Psoas muscle (tissue), 8 donors: ENCODE results near the gene AOPEP. TPM values are rescaled to one million over a fixed set of nuclear protein-coding genes. Genes with fewer than 3 reads are reported as not detected.

Source experiments
- ATAC-seq, 4 donors: fragments of 200-7000 bp; cut with Tn5 transposase; one replicate each; pipeline ENCODE4 v1.9.1; 2020; ENCODE audit warnings: moderate library complexity in 3 of 4, mild to moderate bottlenecking in 2 of 4
- DNase-seq, 2 donors: peaks; one replicate each; pipeline ENCODE4 v3.0.0-alpha.2; 2020
- H3K27ac ChIP-seq: fragments of 200-600 bp; one replicate; pipeline ENCODE4 v1.8.0; 2022
- H3K27me3 ChIP-seq, 3 donors: fragments of 200-600 bp in 1 of 3; one replicate each; pipeline versions ENCODE4 v1.6.1 to v1.8.0; 2013 to 2022; ENCODE audit warnings: low read length in 2 of 3, mild to moderate bottlenecking in 2 of 3, moderate library complexity in 1 of 3; ENCODE audit not compliant: insufficient read depth in 3 of 3
- H3K36me3 ChIP-seq, 2 donors: fragments of 200-600 bp in 1 of 2; one replicate each; pipeline versions ENCODE4 v1.6.1 to v1.8.0; 2013 to 2022; ENCODE audit warnings: low read depth in 1 of 2, mild to moderate bottlenecking in 1 of 2, moderate library complexity in 1 of 2; ENCODE audit not compliant: insufficient read depth in 1 of 2
- H3K4me1 ChIP-seq: fragments of 200-600 bp; one replicate; pipeline ENCODE4 v1.8.0; 2022
- H3K4me3 ChIP-seq: fragments of 200-600 bp; one replicate; pipeline ENCODE4 v1.8.0; 2022; ENCODE audit warnings: mild to moderate bottlenecking
- H3K9me3 ChIP-seq: fragments of 200-600 bp; one replicate; pipeline ENCODE4 v1.8.0; 2022
- CTCF ChIP-seq: fragments of 200-600 bp; IDR thresholded peaks from one replicate; pipeline ENCODE4 v1.8.0; 2022; ENCODE audit warnings: antibody characterized with exemption
- WGBS, 3 donors: extraction: QIAGEN DNeasy Blood & Tissue Kit; methylation state at CpG; one replicate each; pipeline versions ENCODE4 v1.1.6 to v1.1.7; 2013; 5-methylcytosine and 5-hydroxymethylcytosine counted together
- intact Hi-C, 2 donors: fragments of 100-400 bp; cut with DNase I; formaldehyde crosslinking; loops; one replicate each; pipeline versions ENCODE4 v1.11.0 to v1.14.2; 2022
- polyA plus RNA-seq, 3 donors: library from polyadenylated mRNA; stranded (reverse); fragments of 200-250 nt; gene quantifications; one replicate each; pipeline ENCODE4 v1.2.3, GENCODE V29; 2013
- total RNA-seq, 4 donors: library from RNA; stranded (reverse); fragmentation: NEBNext Ultra II Directional in 2 of 4; extraction: Animal tissue kit (Norgen Biotek cat#: 25700) in 2 of 4; gene quantifications; one replicate each; pipeline versions ENCODE4 v1.2.1 to v1.2.4, GENCODE V29; 2021 to 2023
- donor health status: healthy with polysubstance abuse.
- donor health status: DM: no; HTN: no; CAD: no; lungs with moderate emphysema.
- donor health status: Bipolar disorder and iron deficiency.
- donor health status: healthy.
- donor health status: DM: yes; HTN: yes; CAD: no.
- donor health status: DM: no; HTN: no; CAD: no.
- donor health status: DM: no; HTN: no; CAD: no.
- donor health status: DM: yes; HTN: yes; CAD: no.

AOPEP gene
- total and polyA plus RNA-seq, 7 donors: 46.4 to 96.9 (median 78.6) TPM

- no peaks in the 10 kb centered on the region for H3K36me3 ChIP-seq
- peaks cover 80% of the 10 kb centered on the region for H3K4me1 ChIP-seq
- no peaks in the 10 kb centered on the region for H3K27me3 ChIP-seq
- no peaks in the 10 kb centered on the region for H3K9me3 ChIP-seq
- ATAC-seq: no peak
- no peak for TF ChIP-seq CTCF
- intact Hi-C loops: loop anchor here in 1 of 2 donors (5.0 kb wide), 1 partner anchor 86 kb away; no protein-coding TSS in a partner anchor
- no peak for DNase-seq
- no peak overlapping the region for H3K4me3 ChIP-seq
- 39 to 80% (median 51%) methylated on average over 16 of the region's 16 CpGs for WGBS, 3 donors
- H3K27ac ChIP-seq: peak overlapping the region; percentile 89
Observed at GRCh38 chr9:95093586-95093985, 367.1 kb downstream of the AOPEP start.

DNA sequence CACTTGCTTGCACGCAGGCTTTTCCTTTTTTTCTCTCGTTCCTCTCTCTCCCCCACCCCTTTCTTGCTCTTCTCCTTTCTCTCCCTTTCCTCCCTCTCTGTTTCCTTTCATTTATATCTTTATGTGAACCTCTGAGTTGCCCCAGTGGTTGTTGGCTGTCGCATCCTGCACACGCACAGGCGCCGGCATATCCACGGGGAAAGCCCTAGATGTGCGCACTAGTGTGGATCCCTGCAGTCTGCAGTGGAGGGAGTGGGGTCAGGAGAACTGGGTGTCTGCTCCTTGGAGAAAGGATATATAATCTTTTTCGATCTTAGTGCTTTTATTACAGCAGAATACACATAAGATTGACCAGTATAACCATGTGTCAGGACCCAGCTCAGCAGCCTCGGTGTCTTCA is 367.5 kb downstream of the AOPEP start:
- no peak for TF ChIP-seq CTCF
- Histone ChIP-seq H3K4me3 (no peak overlapping the region), H3K4me1 (peaks cover 80% of the 10 kb centered on the region), H3K27ac (peak overlapping the region; percentile 89), H3K36me3 (no peaks in the 10 kb centered on the region), H3K9me3 (no peaks in the 10 kb centered on the region), H3K27me3 (no peaks in the 10 kb centered on the region)
- 73 to 83% (median 78%) methylated on average over 10 of the region's 10 CpGs for WGBS, 3 donors
- DNase-seq: no peak
- intact Hi-C loops: loop anchor here in 1 of 2 donors (5.0 kb wide), 1 partner anchor 87 kb away; no protein-coding TSS in a partner anchor
- ATAC-seq: no peak

- H3K4me3 ChIP-seq: no peak overlapping the region
Observed at GRCh38 chr9:95095641-95096355, 369.3 kb downstream of the AOPEP start.

DNA sequence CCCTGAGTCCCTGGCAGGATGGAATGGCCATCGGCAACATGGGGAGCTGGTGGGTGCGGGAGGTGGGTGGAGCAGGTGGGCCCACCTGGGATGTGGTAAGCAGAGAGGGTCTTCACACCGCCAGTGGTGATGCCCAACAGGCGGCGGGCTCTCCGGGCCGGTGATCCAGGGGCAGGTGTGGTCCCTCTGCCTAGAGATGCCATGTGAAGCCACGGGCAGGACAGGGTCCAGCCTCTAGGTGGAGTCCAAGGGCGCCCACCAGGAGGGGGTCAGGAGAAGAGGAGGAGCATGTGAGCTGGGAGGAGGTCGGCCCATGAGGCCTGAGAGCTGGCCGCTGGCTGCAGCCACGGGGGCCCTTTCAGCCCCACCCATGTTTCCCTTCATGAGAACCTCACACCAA is 369.9 kb downstream of the AOPEP start:
- intact Hi-C loops: no loop called here
- DNase-seq: no peak
- Histone ChIP-seq H3K27ac (peak overlapping the region; percentile 89), H3K9me3 (no peaks in the 10 kb centered on the region), H3K4me3 (no peak overlapping the region), H3K27me3 (no peaks in the 10 kb centered on the region), H3K4me1 (peaks cover 64% of the 10 kb centered on the region), H3K36me3 (peaks cover 0 to 3% of the 10 kb centered on the region in 2 donors)
- TF ChIP-seq CTCF: no peak
- ATAC-seq: no peak
- WGBS, 3 donors: 86 to 91% (median 88%) methylated on average over 12 of the region's 12 CpGs

More at GRCh38 chr9:95095641-95096355, 369.3 kb downstream of the AOPEP start:
- no peaks in the 10 kb centered on the region for H3K27me3 ChIP-seq
- no peak for TF ChIP-seq CTCF
- H3K27ac ChIP-seq: peak overlapping the region; percentile 89
- no peak for DNase-seq
- H3K36me3 ChIP-seq: peaks cover 0 to 2% of the 10 kb centered on the region in 2 donors
- peaks cover 70% of the 10 kb centered on the region for H3K4me1 ChIP-seq
- 57 to 67% (median 58%) methylated on average over 22 of the region's 22 CpGs for WGBS, 3 donors
- no peak for ATAC-seq
- intact Hi-C loops: no loop called here
- H3K9me3 ChIP-seq: no peaks in the 10 kb centered on the region
